Fibroblast of villous mesenchyme (primary cell): ENCODE data around the gene NOL7. TPM values are rescaled to one million over a fixed set of nuclear protein-coding genes. Genes with fewer than 3 reads are reported as not detected.

Experiments
- DNase-seq: peaks from one replicate; pipeline ENCODE4 v3.0.0-alpha.2; 2010; ENCODE audit warnings: low read depth
- H3K4me3 ChIP-seq: 2 replicates; pipeline ENCODE4 v1.5.1; 2011; ENCODE audit warnings: low read depth, mild to moderate bottlenecking, low read length
- total RNA-seq: library from RNA; depleted of rRNA; stranded (reverse); fragments of >200 nt; gene quantifications from 2 replicates; pipeline ENCODE4 v1.2.3, GENCODE V29; 2012
- TF ChIP-seq, protein P1 (sequence below): IDR thresholded peaks from 2 replicates; pipeline ENCODE4 v1.5.1; 2012; ENCODE audit warnings: low read depth, mild to moderate bottlenecking, low read length; ENCODE audit not compliant: insufficient read depth

NOL7 gene
- total RNA-seq, 1 donor: 50.1 TPM

DNA sequence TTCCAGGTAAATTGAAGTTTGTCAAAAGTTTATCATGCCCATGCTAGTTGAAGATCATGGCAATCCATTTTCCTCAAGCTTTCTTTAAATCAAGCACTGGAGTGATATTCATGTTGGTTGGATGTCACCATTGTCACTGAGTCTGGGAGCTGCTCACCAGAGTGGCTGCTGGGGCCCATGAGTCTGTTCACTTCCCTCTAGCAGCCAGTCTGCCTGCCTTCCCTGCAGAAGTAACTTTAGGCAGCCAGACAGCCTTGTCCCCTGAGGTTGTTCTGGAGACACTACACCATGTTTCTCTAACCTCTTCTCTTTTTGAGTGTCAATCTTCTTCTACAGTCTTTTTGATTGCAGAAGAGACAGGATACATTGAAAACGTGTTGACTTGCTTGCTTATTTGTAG is 35.2 kb upstream of the NOL7 start:
- TF ChIP-seq, protein P1, sequence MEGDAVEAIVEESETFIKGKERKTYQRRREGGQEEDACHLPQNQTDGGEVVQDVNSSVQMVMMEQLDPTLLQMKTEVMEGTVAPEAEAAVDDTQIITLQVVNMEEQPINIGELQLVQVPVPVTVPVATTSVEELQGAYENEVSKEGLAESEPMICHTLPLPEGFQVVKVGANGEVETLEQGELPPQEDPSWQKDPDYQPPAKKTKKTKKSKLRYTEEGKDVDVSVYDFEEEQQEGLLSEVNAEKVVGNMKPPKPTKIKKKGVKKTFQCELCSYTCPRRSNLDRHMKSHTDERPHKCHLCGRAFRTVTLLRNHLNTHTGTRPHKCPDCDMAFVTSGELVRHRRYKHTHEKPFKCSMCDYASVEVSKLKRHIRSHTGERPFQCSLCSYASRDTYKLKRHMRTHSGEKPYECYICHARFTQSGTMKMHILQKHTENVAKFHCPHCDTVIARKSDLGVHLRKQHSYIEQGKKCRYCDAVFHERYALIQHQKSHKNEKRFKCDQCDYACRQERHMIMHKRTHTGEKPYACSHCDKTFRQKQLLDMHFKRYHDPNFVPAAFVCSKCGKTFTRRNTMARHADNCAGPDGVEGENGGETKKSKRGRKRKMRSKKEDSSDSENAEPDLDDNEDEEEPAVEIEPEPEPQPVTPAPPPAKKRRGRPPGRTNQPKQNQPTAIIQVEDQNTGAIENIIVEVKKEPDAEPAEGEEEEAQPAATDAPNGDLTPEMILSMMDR: no peak
- no peak overlapping the region for H3K4me3 ChIP-seq
- no peak for DNase-seq

DNA sequence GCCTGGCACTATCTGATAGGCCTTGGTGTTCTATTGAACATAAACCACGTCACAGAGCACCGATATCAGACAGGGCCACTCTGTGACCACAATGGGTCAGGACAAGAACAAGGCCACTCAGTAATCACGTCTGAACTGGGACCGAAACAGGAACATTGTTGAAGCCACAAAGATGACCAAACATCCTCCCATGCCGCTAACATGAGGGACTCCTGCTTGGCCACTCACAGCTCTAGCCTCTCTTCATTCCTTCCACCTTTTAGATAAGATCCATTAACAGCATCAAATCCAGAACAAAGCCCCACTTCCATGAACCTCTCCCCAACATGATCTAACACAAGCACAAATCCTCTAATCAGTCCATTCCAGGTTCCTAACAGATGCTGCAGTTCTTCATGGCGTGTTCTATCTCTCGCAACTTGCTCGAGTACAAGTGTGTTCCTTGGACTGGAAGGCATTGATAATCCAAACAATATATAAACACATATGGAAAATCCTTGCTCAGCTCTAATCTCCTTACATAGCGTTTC is 33.4 kb upstream of the NOL7 start:
- no peak for DNase-seq
- TF ChIP-seq, protein P1: no peak
- no peak overlapping the region for H3K4me3 ChIP-seq

DNA sequence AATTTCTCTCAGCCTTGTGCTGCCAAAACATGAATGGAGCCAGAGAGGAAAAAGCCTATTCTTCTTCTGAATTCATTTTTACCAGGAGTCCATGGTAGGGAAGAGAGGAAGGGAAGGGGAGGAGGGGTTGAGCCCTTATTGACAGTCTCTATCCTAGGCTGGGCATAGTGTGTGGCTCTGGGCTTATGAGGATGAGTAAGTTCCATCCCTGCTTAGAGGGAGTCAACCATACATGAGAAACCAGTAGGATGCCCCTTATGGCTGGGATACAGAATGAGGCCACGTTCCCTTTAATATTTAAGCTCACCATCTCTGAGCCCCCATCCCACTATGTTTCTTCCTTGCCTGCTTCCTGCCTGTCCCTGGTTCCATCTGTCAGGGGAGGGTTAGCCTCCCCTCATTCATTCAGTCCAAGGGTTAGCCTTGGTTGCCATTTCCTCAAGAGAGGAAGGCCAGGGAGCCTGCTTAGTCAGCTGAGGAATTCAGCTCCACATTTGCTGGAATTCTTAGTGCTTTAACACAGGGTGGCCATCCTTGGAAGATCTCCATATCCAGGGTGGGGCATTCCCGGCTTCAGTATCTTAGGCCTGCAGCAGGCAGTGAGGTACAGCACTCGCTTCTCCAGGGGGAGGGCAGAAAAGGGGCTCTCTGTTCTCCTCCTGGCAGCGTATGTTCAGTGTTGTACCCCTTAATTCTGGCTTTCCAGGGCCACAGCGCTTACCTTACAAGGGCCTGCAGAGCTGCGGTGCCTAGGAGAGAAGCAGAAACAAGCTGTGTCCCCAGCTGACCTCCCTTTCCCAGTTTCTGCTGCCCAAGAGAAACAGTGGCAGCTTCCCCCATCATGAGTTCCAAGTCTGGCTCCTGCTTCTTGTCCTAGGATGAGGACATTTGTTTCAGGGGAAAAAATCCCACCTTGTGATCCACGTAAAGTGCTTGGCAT is 28.3 kb upstream of the NOL7 start:
- no peak overlapping the region for H3K4me3 ChIP-seq
- TF ChIP-seq, protein P1: no peak
- DNase-seq: no peak

DNA sequence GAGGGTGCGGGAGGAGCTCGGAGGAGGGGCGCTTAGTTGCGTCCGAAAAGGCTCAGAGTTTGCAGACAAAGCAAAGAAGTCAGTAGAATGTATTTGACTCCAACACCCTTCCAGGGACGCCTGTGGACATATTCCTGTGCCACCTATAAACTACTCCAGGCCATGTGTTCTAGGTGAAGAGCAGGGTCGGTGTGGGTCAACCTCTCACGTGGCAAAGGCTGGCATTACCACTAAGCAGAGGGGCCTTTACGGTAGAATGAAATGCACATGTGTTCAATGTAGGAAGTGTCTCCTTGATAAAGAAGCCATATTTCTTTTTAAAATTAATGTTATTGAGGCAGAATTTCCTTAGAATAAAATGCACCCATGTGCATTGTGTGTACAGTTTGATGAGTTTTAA is 25.3 kb upstream of the NOL7 start:
- no peak overlapping the region for H3K4me3 ChIP-seq
- no peak for DNase-seq
- TF ChIP-seq, protein P1: no peak

DNA sequence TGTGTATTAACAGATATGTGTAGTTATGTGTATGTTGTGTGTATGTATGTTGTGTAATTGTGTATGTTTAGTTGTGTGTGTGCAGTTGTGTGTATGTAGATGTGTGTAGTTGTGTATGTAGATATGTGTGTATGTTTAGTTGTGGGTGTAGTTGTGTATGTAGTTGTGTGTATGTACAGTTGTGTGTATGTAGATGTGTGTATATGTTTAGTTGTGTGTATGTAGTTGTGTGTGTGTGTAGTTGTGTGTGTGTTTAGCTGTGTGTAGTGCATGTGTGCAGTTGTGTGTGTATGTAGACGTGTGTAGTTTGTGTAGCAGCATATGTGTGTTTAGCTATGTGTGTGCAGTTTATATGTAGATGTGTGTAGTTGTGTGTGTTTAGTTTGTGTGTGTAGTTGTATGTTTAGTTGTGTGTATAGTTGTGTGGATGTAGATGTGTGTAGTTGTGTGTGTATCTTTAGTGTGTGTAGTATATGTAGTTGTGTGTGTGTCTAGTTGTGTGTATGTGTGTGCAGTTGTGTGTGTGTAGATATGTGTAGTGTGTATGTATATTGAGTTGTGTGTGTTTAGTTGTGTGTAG is 24.5 kb upstream of the NOL7 start:
- DNase-seq: no peak
- H3K4me3 ChIP-seq: no peak overlapping the region
- TF ChIP-seq, protein P1: no peak

DNA sequence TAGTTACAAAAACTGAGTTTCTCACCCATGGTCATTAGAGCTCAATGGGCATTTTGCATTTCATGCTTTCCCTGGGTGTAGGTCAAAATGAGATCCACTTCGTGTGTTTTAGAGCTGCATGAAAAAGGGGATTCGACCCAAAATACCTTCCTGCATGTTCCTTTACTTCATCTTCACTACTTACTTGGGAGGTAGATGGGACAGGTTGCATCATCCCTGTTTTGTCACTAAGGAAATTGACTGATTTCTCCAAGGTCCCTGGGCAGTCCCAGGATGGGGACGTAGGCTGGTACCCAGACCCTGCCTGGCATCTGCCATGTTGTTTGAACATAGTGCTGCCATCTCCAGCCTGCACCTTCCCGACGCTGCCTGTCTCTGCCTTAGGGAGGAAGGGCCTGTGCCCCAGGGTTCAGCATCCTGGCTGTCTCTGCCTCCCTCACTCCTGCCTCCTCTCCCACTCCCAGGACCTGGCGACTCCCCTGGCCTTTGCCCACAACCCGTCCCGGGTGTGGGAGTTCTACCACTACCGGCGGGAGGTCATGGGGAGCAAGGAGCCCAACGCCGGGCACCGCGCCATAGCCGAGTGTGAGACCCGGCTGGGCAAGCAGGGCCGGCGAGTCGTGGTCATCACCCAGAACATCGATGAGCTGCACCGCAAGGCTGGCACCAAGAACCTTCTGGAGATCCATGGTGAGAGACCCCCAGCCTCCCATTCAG is 23.8 kb upstream of the NOL7 start:
- DNase-seq: no peak
- TF ChIP-seq, protein P1: no peak

More for the DNA sequence above, 23.8 kb upstream of the NOL7 start:
- no peak overlapping the region for H3K4me3 ChIP-seq
